SK-N-SH (cell line): Measurements from ENCODE around the gene GAGE10. TPM values are rescaled to one million over a fixed set of nuclear protein-coding genes. Genes with fewer than 3 reads are reported as not detected.
"Not testable (repeated sequence)": the region's sequence is repeated elsewhere in the genome, so short reads cannot be mapped to it uniquely, and the experiment has no call there.

ENCODE experiments used
- CTCF ChIA-PET: fragments of 300-600, 350-600 bp; formaldehyde crosslinking; extraction: SDS; loops from one replicate; lab custom pipeline; 2021; lab: Yijun Ruan, JAX
- POLR2A ChIA-PET: fragments of 350-600 bp; sonication (Branson Sonifier 250); formaldehyde crosslinking; extraction: SDS; loops from one replicate; lab custom pipeline; 2020; ENCODE audit warnings: antibody characterized with exemption, inconsistent platforms; lab: Yijun Ruan, JAX
- DNase-seq: peaks from one replicate; pipeline ENCODE4 v3.0.0; 2012
- H2AFZ ChIP-seq: fragments of 200-600 bp; sonication (generic); 2 replicates; pipeline ENCODE4 v1.8.1; 2016; ENCODE audit warnings: antibody characterized with exemption, mild to moderate bottlenecking, low read depth
- H3F3A ChIP-seq: fragments of 200-600 bp; sonication (generic); replicated peaks from 2 replicates; pipeline ENCODE3; 2016; ENCODE audit warnings: antibody characterized with exemption, mild to moderate bottlenecking; ENCODE audit not compliant: insufficient read depth
- H3K27ac ChIP-seq, 2 experiments: fragments of 200-500 bp in 1 of 2; fragments of 200-600 bp in 1 of 2; sonication (Bioruptor generic) in 1 of 2; sonication (generic), shearing (Covaris generic) in 1 of 2; 2 replicates each; pipeline versions ENCODE4 v1.5.1 to v1.6.1; 2014 to 2016; ENCODE audit warnings: low read depth in 2 of 2, inconsistent platforms in 1 of 2, low read length in 1 of 2, mild to moderate bottlenecking in 1 of 2, mixed read lengths in 1 of 2
- H3K27me3 ChIP-seq: fragments of 200-600 bp; sonication (generic), shearing (Covaris generic); 2 replicates; pipeline ENCODE4 v1.6.1; 2016; ENCODE audit warnings: mixed run types; ENCODE audit not compliant: insufficient read depth
- H3K36me3 ChIP-seq, 2 experiments: fragments of 200-500 bp in 1 of 2; fragments of 200-600 bp in 1 of 2; sonication (Bioruptor generic) in 1 of 2; sonication (generic) in 1 of 2; replicated peaks in 1 of 2; 2 replicates each; pipeline versions ENCODE3 to v1.5.1; 2014 to 2016; ENCODE audit warnings: low read length in 1 of 2, mild to moderate bottlenecking in 1 of 2; ENCODE audit not compliant: insufficient read depth in 2 of 2, control insufficient read depth in 1 of 2
- H3K4me1 ChIP-seq, 2 experiments: fragments of 200-500 bp in 1 of 2; fragments of 200-600 bp in 1 of 2; sonication (Bioruptor generic) in 1 of 2; sonication (generic), shearing (Covaris generic) in 1 of 2; 2 replicates each; pipeline versions ENCODE4 v1.5.1 to v1.6.1; 2014 to 2016; ENCODE audit warnings: low read depth in 1 of 2, low read length in 1 of 2, mixed run types in 1 of 2; ENCODE audit not compliant: insufficient read depth in 2 of 2, control insufficient read depth in 1 of 2
- H3K4me2 ChIP-seq: fragments of 200-600 bp; sonication (generic), shearing (Covaris generic); 2 replicates; pipeline ENCODE4 v1.6.1; 2017; ENCODE audit warnings: mixed run types
- H3K4me3 ChIP-seq, 2 experiments: fragments of 200-500 bp in 1 of 2; fragments of 200-600 bp in 1 of 2; sonication (Bioruptor generic) in 1 of 2; sonication (generic), shearing (Covaris generic) in 1 of 2; 2 replicates each; pipeline versions ENCODE4 v1.5.1 to v1.8.1; 2014 to 2016; ENCODE audit warnings: low read depth in 2 of 2, inconsistent platforms in 1 of 2, low read length in 1 of 2, mild to moderate bottlenecking in 1 of 2, mixed read lengths in 1 of 2, moderate library complexity in 1 of 2
- H3K79me2 ChIP-seq: fragments of 200-600 bp; sonication (generic); 2 replicates; pipeline ENCODE4 v1.8.1; 2017; ENCODE audit warnings: mild to moderate bottlenecking; ENCODE audit not compliant: insufficient read depth
- H3K9ac ChIP-seq: fragments of 200-600 bp; sonication (generic); 2 replicates; pipeline ENCODE4 v1.6.1; 2017; ENCODE audit warnings: mixed run types
- H3K9me2 ChIP-seq: fragments of 200-600 bp; sonication (generic); 2 replicates; pipeline ENCODE4 v1.6.1; 2017; ENCODE audit warnings: mixed run types
- H3K9me3 ChIP-seq: fragments of 200-600 bp; sonication (generic); 2 replicates; pipeline ENCODE4 v1.6.1; 2017; ENCODE audit warnings: mixed run types, mild to moderate bottlenecking, moderate library complexity
- H4K20me1 ChIP-seq: fragments of 200-600 bp; sonication (generic); 2 replicates; pipeline ENCODE4 v1.6.1; 2017; ENCODE audit warnings: mild to moderate bottlenecking, mixed run types; ENCODE audit not compliant: insufficient read depth
- CHD2 ChIP-seq: fragments of 150-350 bp; IDR thresholded peaks from 2 replicates; pipeline ENCODE4 v1.6.1; 2018; ENCODE audit warnings: low read length; ENCODE audit not compliant: partially characterized antibody
- FOSL2 ChIP-seq: IDR thresholded peaks from 2 replicates; pipeline ENCODE4 v1.4.0; 2012; ENCODE audit warnings: low read depth, mild to moderate bottlenecking, moderate library complexity, borderline replicate concordance
- FOXJ3 ChIP-seq: sonication (generic); formaldehyde crosslinking; IDR thresholded peaks from 2 replicates; pipeline ENCODE4 v1.5.1; 2020; ENCODE audit warnings: mild to moderate bottlenecking, missing genetic modification reagents
- GABPA ChIP-seq: IDR thresholded peaks from 2 replicates; pipeline ENCODE4 v1.4.0; 2012; ENCODE audit warnings: low read depth, mild to moderate bottlenecking
- NFIC ChIP-seq: IDR thresholded peaks from 2 replicates; pipeline ENCODE4 v1.4.0; 2012; ENCODE audit warnings: borderline replicate concordance
- RCOR1 ChIP-seq: fragments of 150-350 bp; IDR thresholded peaks from 2 replicates; pipeline ENCODE4 v1.6.1; 2017; ENCODE audit warnings: antibody characterized with exemption, low read length
- SIN3A ChIP-seq: IDR thresholded peaks from 2 replicates; pipeline ENCODE4 v1.6.1; 2012; ENCODE audit warnings: low read depth, mild to moderate bottlenecking, low read length, moderate library complexity, borderline replicate concordance
- SMC3 ChIP-seq: IDR thresholded peaks from 2 replicates; pipeline ENCODE4 v1.6.1; 2012; ENCODE audit warnings: low read depth, low read length, improper control_type of control experiment
- TCF12 ChIP-seq: IDR thresholded peaks from 2 replicates; pipeline ENCODE4 v1.4.0; 2012
- TEAD4 ChIP-seq: IDR thresholded peaks from 2 replicates; pipeline ENCODE4 v1.4.0; 2012; ENCODE audit warnings: mild to moderate bottlenecking, borderline replicate concordance; ENCODE audit not compliant: insufficient read depth
- WGBS: methylation state at CpG from one replicate; pipeline ENCODE4 v1.1.6; 2017; ENCODE audit warnings: low lambda C conversion rate; 5-methylcytosine and 5-hydroxymethylcytosine counted together
- polyA plus RNA-seq, 3 experiments: library from polyadenylated mRNA; depleted of rRNA; stranded (reverse); fragments of >200 nt; gene quantifications; 2 replicates each; pipeline ENCODE4 v1.2.3, GENCODE V29; 2012
- TF ChIP-seq, protein P1 (sequence below): fragments of 150-350 bp; IDR thresholded peaks from 2 replicates; pipeline ENCODE4 v1.6.1; 2016; ENCODE audit warnings: mild to moderate bottlenecking, low read depth, low read length
- TF ChIP-seq, protein P2 (sequence below): IDR thresholded peaks from 2 replicates; pipeline ENCODE4 v1.4.0; 2012; ENCODE audit warnings: low read depth, borderline replicate concordance
- TF ChIP-seq, protein P3 (sequence below): fragments of 150-350 bp; IDR thresholded peaks from 2 replicates; pipeline ENCODE4 v1.6.1; 2017; ENCODE audit warnings: antibody characterized with exemption, low read length, low read depth, borderline replicate concordance
- TF ChIP-seq, protein P4 (sequence below): IDR thresholded peaks from 2 replicates; pipeline ENCODE4 v1.4.0; 2012; ENCODE audit warnings: low read depth, borderline replicate concordance
- TF ChIP-seq, protein P5 (sequence below): IDR thresholded peaks from 2 replicates; pipeline ENCODE4; 2012

GAGE10 gene
- polyA plus RNA-seq, 1 of the 3 experiments (the other 2 are of a cell fraction) = not detected

DNA sequence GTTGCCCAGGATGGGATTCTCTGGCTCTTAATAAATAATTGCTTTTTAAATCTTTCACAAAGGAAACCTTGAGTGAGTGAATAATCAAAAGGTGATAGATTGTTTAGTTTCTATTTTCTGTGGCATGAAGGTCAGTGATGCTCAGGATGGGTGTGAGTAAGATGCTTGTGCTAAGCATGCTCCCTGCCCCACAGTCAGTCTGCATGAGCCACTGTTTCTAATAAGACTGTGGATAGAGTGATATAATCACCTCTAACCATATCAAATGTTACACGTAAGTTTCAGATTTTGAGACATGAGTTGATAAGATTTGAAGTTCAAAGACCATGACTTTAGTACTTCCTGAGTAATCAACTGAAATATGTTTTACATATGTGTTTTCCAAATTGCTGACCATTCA, 2.7 kb upstream of the GAGE10 start:
- Histone ChIP-seq H4K20me1 (no peaks in the 10 kb centered on the region), H3K9ac (no peak overlapping the region), H3K36me3 (no peaks in the 10 kb centered on the region), H3K9me2 (no peaks in the 10 kb centered on the region), H3K4me2 (no peak overlapping the region), H3K9me3 (no peaks in the 10 kb centered on the region), H3K27me3 (peaks cover 31% of the 10 kb centered on the region; the same call in 1 of the 2 replicates), H3K4me1 (no peaks in the 10 kb centered on the region), H3K27ac (no peak overlapping the region), H3K79me2 (no peaks in the 10 kb centered on the region), H2AFZ (no peak overlapping the region), H3F3A (no peaks in the 10 kb centered on the region), H3K4me3 (no peak overlapping the region)
- CTCF ChIA-PET = interaction anchor here (0.7 kb wide), 1 partner anchor 454 kb away, joined by 3 read pairs; no protein-coding TSS in a partner anchor
- WGBS = 36% methylated on average over 1 of the region's 1 CpG
- POLR2A ChIA-PET = no interaction called here
- TF ChIP-seq SMC3 (no peak), RCOR1 (no peak), NFIC (no peak), TCF12 (no peak), CHD2 (no peak), SIN3A (no peak), FOSL2 (no peak), TEAD4 (no peak), FOXJ3 (no peak), GABPA (no peak)
- TF ChIP-seq, protein P1, sequence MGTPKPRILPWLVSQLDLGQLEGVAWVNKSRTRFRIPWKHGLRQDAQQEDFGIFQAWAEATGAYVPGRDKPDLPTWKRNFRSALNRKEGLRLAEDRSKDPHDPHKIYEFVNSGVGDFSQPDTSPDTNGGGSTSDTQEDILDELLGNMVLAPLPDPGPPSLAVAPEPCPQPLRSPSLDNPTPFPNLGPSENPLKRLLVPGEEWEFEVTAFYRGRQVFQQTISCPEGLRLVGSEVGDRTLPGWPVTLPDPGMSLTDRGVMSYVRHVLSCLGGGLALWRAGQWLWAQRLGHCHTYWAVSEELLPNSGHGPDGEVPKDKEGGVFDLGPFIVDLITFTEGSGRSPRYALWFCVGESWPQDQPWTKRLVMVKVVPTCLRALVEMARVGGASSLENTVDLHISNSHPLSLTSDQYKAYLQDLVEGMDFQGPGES = no peak
- TF ChIP-seq, protein P2, sequence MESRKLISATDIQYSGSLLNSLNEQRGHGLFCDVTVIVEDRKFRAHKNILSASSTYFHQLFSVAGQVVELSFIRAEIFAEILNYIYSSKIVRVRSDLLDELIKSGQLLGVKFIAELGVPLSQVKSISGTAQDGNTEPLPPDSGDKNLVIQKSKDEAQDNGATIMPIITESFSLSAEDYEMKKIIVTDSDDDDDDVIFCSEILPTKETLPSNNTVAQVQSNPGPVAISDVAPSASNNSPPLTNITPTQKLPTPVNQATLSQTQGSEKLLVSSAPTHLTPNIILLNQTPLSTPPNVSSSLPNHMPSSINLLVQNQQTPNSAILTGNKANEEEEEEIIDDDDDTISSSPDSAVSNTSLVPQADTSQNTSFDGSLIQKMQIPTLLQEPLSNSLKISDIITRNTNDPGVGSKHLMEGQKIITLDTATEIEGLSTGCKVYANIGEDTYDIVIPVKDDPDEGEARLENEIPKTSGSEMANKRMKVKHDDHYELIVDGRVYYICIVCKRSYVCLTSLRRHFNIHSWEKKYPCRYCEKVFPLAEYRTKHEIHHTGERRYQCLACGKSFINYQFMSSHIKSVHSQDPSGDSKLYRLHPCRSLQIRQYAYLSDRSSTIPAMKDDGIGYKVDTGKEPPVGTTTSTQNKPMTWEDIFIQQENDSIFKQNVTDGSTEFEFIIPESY = no peak
- TF ChIP-seq, protein P3, sequence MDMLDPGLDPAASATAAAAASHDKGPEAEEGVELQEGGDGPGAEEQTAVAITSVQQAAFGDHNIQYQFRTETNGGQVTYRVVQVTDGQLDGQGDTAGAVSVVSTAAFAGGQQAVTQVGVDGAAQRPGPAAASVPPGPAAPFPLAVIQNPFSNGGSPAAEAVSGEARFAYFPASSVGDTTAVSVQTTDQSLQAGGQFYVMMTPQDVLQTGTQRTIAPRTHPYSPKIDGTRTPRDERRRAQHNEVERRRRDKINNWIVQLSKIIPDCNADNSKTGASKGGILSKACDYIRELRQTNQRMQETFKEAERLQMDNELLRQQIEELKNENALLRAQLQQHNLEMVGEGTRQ = no peak
- TF ChIP-seq, protein P4, sequence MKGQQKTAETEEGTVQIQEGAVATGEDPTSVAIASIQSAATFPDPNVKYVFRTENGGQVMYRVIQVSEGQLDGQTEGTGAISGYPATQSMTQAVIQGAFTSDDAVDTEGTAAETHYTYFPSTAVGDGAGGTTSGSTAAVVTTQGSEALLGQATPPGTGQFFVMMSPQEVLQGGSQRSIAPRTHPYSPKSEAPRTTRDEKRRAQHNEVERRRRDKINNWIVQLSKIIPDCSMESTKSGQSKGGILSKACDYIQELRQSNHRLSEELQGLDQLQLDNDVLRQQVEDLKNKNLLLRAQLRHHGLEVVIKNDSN = no peak
- TF ChIP-seq, protein P5, sequence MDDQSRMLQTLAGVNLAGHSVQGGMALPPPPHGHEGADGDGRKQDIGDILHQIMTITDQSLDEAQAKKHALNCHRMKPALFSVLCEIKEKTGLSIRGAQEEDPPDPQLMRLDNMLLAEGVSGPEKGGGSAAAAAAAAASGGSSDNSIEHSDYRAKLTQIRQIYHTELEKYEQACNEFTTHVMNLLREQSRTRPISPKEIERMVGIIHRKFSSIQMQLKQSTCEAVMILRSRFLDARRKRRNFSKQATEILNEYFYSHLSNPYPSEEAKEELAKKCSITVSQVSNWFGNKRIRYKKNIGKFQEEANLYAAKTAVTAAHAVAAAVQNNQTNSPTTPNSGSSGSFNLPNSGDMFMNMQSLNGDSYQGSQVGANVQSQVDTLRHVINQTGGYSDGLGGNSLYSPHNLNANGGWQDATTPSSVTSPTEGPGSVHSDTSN = no peak
- DNase-seq = no peak

DNA sequence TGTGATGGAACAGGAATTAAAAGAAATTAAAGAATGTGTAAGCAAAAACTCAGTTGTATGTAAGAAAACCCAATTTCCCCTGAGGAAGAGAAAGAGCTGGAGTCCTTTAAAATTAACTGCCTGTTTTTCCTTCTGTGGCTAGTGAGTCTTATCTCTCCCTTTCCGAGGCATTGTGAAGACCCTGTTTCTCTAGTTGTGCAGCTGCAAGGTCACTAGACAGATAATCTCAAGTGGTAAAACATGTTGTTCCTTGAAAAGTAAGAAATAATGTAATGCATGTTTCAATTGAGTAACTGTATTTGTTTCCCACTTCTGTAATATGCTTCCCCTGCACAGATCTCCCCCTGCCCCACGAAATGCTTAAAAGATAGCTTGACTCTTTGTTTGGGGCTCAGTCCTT, 4.3 kb downstream of the GAGE10 start:
- not testable (repeated sequence) for H3K4me3 ChIP-seq, H3K27ac ChIP-seq, H4K20me1 ChIP-seq, H3K9ac ChIP-seq, H3K9me2 ChIP-seq, H3K4me1 ChIP-seq, H3K36me3 ChIP-seq, H3K9me3 ChIP-seq, H2AFZ ChIP-seq, H3F3A ChIP-seq, H3K79me2 ChIP-seq, DNase-seq, H3K4me2 ChIP-seq
- H3K27me3 ChIP-seq = peaks cover 42% of the 10 kb centered on the region
- CTCF ChIA-PET = interaction anchor here (0.6 kb wide), 1 partner anchor 8 kb away, joined by 3 read pairs; no protein-coding TSS in a partner anchor
- WGBS = 16% methylated on average over 2 of the region's 2 CpGs
- POLR2A ChIA-PET = interaction anchor here (0.7 kb wide), 1 partner anchor 22 kb away, joined by 3 read pairs; no protein-coding TSS in a partner anchor
